HG03558 (cell line): Measurements from ENCODE around the gene RBL1.
"Not testable (repeated sequence)": the region's sequence is repeated elsewhere in the genome, so short reads cannot be mapped to it uniquely, and the experiment has no call there.

Experiments
- ATAC-seq: cut with Tn5 transposase; IDR thresholded peaks from one replicate; pipeline ENCODE4 v1.9.1; 2021; ENCODE audit warnings: moderate number of reproducible peaks; ENCODE audit not compliant: unreplicated experiment; ENCODE audit errors: extremely low read depth

The RBL1 gene

GRCh38 chr20:36998652-36999051, 97.1 kb downstream of the RBL1 start:
- ATAC-seq = no peak

GRCh38 chr20:36997121-36997520, 98.7 kb downstream of the RBL1 start:
- no peak for ATAC-seq

- not testable (repeated sequence) for ATAC-seq
Observed at GRCh38 chr20:36994221-36994620, 101.6 kb downstream of the RBL1 start.

GRCh38 chr20:36992802-36993334, 102.9 kb downstream of the RBL1 start:
- no peak for ATAC-seq

DNA sequence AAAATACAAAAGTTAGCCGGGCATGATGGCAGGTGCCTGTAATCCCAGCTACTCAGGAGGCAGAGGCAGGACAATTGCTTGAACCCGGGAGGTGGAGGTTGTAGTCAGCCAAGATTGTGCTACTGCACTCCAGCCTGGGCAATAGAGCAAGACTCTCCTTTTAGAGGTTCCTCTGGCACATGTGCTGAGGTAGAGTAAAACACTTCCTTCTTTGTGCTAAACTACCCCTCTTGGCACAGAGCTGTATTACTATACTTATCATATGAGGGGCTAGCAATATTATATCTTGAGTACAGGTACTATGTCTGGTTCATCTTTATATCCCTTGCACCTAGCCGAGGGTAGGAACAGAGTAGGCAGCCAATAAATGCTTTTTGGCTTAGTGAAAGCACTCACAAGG, 104.1 kb downstream of the RBL1 start:
- ATAC-seq = no peak

- ATAC-seq = no peak
Observed at GRCh38 chr20:36989797-36990196, 106.0 kb downstream of the RBL1 start.

- no peak for ATAC-seq
Observed at GRCh38 chr20:36988494-36988966, 107.3 kb downstream of the RBL1 start.

GRCh38 chr20:36984257-36984638, 111.5 kb downstream of the RBL1 start:
- ATAC-seq = no peak

DNA sequence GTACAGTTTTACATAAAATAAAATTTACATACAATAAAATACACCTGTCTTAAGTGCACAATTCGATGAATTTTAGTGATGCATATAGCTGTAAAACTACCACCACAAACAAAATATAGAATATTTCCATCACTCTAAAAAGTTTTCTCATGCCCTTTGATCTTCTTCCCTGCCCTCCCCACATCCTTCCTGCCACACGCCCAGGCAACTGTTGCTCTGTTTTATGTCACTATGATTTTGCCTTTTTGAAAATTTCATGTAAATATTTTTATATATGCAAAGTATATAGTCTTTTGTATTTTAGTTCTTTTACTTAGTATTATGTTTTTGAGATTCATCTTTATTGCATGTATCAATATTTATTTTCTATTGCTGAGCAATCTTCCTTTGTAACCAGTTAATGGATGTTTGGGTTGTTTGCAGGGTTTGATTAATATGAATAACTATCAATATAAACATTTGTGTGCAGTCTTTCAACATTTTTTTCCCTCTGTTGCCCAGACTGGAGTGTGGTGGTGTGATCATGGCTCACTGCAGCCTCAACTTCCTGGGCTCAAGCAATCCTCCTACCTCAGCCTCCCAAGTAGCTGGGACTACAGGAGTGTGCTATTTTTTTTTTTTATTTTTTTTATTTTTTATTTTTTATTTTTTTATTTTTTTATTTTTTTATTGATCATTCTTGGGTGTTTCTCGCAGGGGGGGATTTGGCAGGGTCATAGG, 120.5 kb downstream of the RBL1 start:
- ATAC-seq = no peak

- ATAC-seq = no peak
Observed at GRCh38 chr20:36974660-36975059, 121.1 kb downstream of the RBL1 start.

DNA sequence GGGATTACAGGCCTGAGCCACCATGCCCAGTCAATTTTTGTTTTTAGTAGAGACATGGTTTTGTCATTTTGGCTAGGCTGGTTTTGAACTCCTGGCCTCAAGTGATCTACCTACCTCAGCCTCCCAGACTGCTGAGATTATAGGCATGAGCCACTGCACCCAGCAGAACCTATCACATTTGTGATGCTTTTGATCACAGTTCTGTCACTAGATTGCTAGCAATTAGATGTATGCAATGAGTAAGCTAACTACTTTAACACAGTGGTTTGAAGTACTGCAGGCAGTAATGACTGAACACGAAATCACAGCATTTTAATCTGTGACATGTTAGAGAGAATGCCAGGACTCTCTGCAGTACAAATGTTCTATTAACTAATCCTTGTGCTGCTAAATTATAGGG, 124.7 kb downstream of the RBL1 start:
- no peak for ATAC-seq

DNA sequence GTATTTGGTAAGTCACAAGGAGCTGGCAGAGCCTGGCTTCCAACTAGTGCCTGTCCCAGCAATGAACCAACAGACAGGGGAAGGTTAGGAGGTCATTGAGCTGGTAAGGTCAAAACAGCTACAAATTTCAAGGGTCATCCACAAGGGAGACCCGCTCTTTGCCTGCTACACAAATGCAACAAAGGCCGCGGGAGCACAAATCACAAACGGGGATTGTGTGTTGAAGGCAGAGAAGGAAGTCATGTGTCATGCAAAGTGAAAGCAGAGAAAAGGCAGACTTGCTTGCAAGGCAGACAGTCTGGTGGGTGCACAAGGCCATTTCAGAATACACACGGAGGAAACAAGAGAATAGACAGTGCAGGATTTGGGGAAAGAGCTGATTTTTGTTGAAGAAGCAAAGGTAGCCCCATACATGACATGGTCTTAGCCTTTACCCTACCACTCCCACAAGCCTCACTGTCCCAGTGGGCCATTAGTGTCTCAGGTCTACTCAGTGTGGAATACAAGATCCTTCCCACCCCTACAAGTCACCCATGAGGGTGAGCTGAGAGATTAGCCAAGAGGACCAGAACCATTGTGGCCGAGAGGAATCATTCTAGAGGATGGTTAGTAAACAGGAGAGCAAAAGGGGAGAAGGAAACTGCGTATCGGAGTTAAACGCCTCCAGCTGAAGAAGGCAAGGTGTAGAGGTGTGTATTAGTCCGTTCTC, 126.2 kb downstream of the RBL1 start:
- ATAC-seq = no peak

- no peak for ATAC-seq
Observed at GRCh38 chr20:36969051-36969450, 126.7 kb downstream of the RBL1 start.

DNA sequence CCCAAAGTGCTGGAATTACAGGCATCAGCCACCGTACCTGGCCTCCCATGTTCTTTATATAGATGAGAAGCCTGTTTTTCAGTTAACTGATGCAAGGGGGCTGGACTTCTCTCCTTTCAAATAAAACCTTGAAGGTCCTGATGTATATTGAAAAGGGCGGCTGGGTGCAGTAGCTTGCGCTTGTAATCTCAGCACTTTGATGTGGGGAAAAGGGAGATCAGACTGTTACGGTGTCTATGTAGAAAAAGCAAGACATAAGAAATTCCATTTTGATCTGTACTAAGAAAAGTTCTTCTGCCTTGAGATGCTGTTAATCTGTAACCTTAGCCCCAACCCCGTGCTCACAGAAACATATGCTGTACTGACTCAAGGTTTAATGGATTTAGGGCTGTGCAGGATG, 128.2 kb downstream of the RBL1 start:
- ATAC-seq = no peak

DNA sequence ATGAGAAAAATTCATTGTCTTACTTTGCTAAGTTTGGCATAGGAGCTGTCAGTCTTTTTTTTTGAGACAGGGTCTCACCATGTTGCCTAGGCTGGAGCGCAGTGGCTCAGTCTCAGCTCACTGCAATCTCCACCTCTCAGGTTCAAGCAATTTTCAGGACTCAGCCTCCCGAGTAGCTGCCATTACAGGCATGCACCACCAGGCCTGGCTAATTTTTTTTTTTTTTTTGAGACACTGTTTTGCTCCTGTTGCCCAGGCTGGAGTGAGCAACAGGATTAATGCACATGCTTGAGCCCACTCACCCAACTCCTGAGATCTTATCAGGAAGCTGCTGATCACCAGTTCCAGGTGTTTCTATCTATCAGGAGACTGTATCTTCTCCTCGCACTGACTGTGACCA, 128.8 kb downstream of the RBL1 start:
- ATAC-seq = not testable (repeated sequence)

- ATAC-seq = not testable (repeated sequence)
Observed at GRCh38 chr20:36962354-36962941, 133.3 kb downstream of the RBL1 start.

DNA sequence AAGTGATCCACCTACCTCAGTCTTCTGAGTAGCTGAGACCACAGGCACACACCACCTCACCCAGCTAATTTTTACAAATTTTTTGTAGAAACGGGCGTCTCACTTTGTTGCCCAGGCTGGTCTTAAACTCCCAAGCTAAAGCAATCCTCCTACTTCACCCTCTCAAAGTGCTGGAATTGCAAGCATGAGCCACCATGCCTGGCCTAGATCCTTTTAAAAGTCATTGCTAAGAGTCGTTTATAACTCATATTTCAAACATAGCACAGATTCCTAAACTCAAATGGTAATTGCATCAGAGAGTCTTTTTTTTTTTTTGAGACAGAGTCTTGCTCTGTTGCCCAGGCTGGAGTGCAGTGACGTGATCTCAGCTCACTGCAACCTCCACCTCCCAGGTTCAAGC, 136.6 kb downstream of the RBL1 start:
- no peak for ATAC-seq

- no peak for ATAC-seq
Observed at GRCh38 chr20:36957875-36958667, 137.7 kb downstream of the RBL1 start.

GRCh38 chr20:36956674-36957073, 139.1 kb downstream of the RBL1 start:
- no peak for ATAC-seq

GRCh38 chr20:36956016-36956415, 139.8 kb downstream of the RBL1 start:
- ATAC-seq = no peak
